K562 (cell line): Measurements from ENCODE around the gene MITD1. TPM values are rescaled to one million over a fixed set of nuclear protein-coding genes. Genes with fewer than 3 reads are reported as not detected.

ENCODE experiments used
- CBFA2T3 ChIP-seq: fragments of 450-650 bp; IDR thresholded peaks from 2 replicates; pipeline ENCODE4 v1.6.1; 2017
- ELF1 ChIP-seq: fragments of 200-800 bp; sonication (Bioruptor generic); IDR thresholded peaks from 2 replicates; pipeline ENCODE4 v1.6.1; 2016; ENCODE audit warnings: missing genetic modification characterization, missing compliant biosample characterization
- ETV1 ChIP-seq: fragments of 450-650 bp; conservative IDR thresholded peaks from 2 replicates; pipeline ENCODE4 v1.6.1; 2016; ENCODE audit warnings: missing genetic modification characterization, control low read depth, low read depth, missing compliant biosample characterization
- FUS ChIP-seq: fragments of 200-400 bp; formaldehyde crosslinking; optimal IDR thresholded peaks from 2 replicates; pipeline ENCODE3; 2017; ENCODE audit warnings: low read depth, low read length
- HDAC8 ChIP-seq: fragments of 450-650 bp; IDR thresholded peaks from 2 replicates; pipeline ENCODE4 v1.6.1; 2016; ENCODE audit warnings: mild to moderate bottlenecking, missing genetic modification characterization, moderate library complexity, missing compliant biosample characterization
- HOMEZ ChIP-seq: fragments of 250-450 bp; sonication (Bioruptor Pico); IDR thresholded peaks from 2 replicates; pipeline ENCODE4 v1.4.0; 2020; ENCODE audit warnings: mild to moderate bottlenecking, moderate library complexity
- MBD1 ChIP-seq: fragments of 250-450 bp; sonication (Bioruptor Pico); IDR thresholded peaks from 2 replicates; pipeline ENCODE4 v1.8.0; 2022; ENCODE audit warnings: inconsistent platforms
- MTA1 ChIP-seq: fragments of 450-650 bp; IDR thresholded peaks from 2 replicates; pipeline ENCODE4 v1.6.1; 2017; ENCODE audit warnings: borderline replicate concordance
- NCOR1 ChIP-seq: fragments of 450-650 bp; IDR thresholded peaks from 2 replicates; pipeline ENCODE4 v1.6.1; 2016; ENCODE audit warnings: mild to moderate bottlenecking, moderate library complexity
- PRMT5 ChIP-seq: sonication (generic); formaldehyde crosslinking; IDR thresholded peaks from 2 replicates; pipeline ENCODE4 v1.5.0; 2020; ENCODE audit warnings: missing genetic modification reagents
- RBM39 ChIP-seq: fragments of 200-400 bp; formaldehyde crosslinking; optimal IDR thresholded peaks from 2 replicates; pipeline ENCODE3; 2018; ENCODE audit warnings: low read depth, low read length
- TAF9B ChIP-seq: fragments of 450-650 bp; IDR thresholded peaks from 2 replicates; pipeline ENCODE4 v1.6.1; 2018; ENCODE audit warnings: mild to moderate bottlenecking; ENCODE audit not compliant: partially characterized antibody
- TCF7 ChIP-seq: sonication (generic); IDR thresholded peaks from 2 replicates; pipeline ENCODE4 v1.6.1; 2016; ENCODE audit warnings: antibody characterized with exemption, borderline replicate concordance
- ZBTB11 ChIP-seq, 3 experiments: fragments of 200-800 bp in 1 of 3; fragments of 250-450 bp in 1 of 3; fragments of 450-650 bp in 1 of 3; sonication (Bioruptor Pico) in 1 of 3; sonication (Bioruptor generic) in 1 of 3; formaldehyde crosslinking in 1 of 3; IDR thresholded peaks; 2 replicates each; pipeline versions ENCODE4 v1.6.1 to v1.8.0; 2016 to 2022; ENCODE audit warnings: mild to moderate bottlenecking in 2 of 3, missing genetic modification characterization in 2 of 3, missing compliant biosample characterization in 1 of 3, moderate library complexity in 1 of 3
- ZBTB43 ChIP-seq: sonication (generic); formaldehyde crosslinking; IDR thresholded peaks from 2 replicates; pipeline ENCODE4 v1.8.0; 2023; ENCODE audit warnings: mild to moderate bottlenecking, missing genetic modification reagents
- ZFP1 ChIP-seq: fragments of 450-650 bp; formaldehyde crosslinking; IDR thresholded peaks from 2 replicates; pipeline ENCODE4 v1.4.0; 2020; ENCODE audit warnings: mild to moderate bottlenecking, mixed read lengths
- ZNF76 ChIP-seq: fragments of 250-450 bp; sonication (Bioruptor Pico); IDR thresholded peaks from 2 replicates; pipeline ENCODE4 v1.4.0; 2020; ENCODE audit warnings: mild to moderate bottlenecking, moderate library complexity, borderline replicate concordance
- polyA plus RNA-seq, 8 experiments: library from polyadenylated mRNA; depleted of rRNA in 4 of 8; stranded (reverse) in 5 of 8; unstranded in 3 of 8; fragments of >200 nt; fragmentation: Nextera tagmentation in 2 of 8; fragmentation: Illumina TruSeq in 1 of 8; extraction: Ambion mirVana in 2 of 8; extraction: Trizol in 1 of 8; gene quantifications; 2 replicates each; pipeline versions ENCODE4 v1.2.1 to v1.2.3, GENCODE V29; 2011 to 2014; ENCODE audit warnings: inconsistent platforms in 1 of 8, missing spikeins in 1 of 8
- total RNA-seq, 7 experiments: library from RNA; depleted of rRNA in 6 of 7; stranded (reverse); fragments of >200 nt in 6 of 7; fragmentation: Illumina TruSeq in 2 of 7; extraction: Trizol in 2 of 7; gene quantifications; 2 replicates each; pipeline versions ENCODE4 v1.2.1 to v1.2.3, GENCODE V29; 2011 to 2021; ENCODE audit warnings: low replicate concordance in 1 of 7
- TF ChIP-seq, protein P1 (sequence below): fragments of 250-450 bp; sonication (Bioruptor Pico); IDR thresholded peaks from 2 replicates; pipeline ENCODE4 v1.4.0; 2020

The MITD1 gene
- total and polyA plus RNA-seq, 9 of the 15 experiments (the other 6 are each of a cell fraction or from before 2014, with no cell fraction given), result 19.6 to 71.8 (median 43.2) TPM

GRCh38 chr2:99154643-99155536 lies 26.0 kb downstream of the MITD1 start, which contains the start of the genes LIPT1 and TSGA10 (continued):
- TF ChIP-seq HOMEZ (CRISPR knock-in tag) (no peak), ZBTB43 (CRISPR knock-in tag) (no peak), ELF1 (tag) (peak; percentile 67), CBFA2T3 (peak; percentile 50), TCF7 (no peak), ZFP1 (no peak), HDAC8 (0 out of 2 replicates have a peak, but pooled peaks have one; percentile 30), MTA1 (no peak; the same call in 1 of the 2 replicates), ZBTB11 (CRISPR knock-in tag; IDR thresholded peaks at IDR 0.05) (peak; percentile 45 to 93 (median 61); a peak in 4 of 6 replicates), NCOR1 (peak; percentile 5; the same call in 1 of the 2 replicates), MBD1 (CRISPR knock-in tag) (no peak), RBM39 (no peak), ZNF76 (no peak), PRMT5 (CRISPR knock-in tag) (no peak), ETV1 (tag) (peak; percentile 94), FUS (no peak), TAF9B (peak; percentile 66)
- TF ChIP-seq, protein P1, sequence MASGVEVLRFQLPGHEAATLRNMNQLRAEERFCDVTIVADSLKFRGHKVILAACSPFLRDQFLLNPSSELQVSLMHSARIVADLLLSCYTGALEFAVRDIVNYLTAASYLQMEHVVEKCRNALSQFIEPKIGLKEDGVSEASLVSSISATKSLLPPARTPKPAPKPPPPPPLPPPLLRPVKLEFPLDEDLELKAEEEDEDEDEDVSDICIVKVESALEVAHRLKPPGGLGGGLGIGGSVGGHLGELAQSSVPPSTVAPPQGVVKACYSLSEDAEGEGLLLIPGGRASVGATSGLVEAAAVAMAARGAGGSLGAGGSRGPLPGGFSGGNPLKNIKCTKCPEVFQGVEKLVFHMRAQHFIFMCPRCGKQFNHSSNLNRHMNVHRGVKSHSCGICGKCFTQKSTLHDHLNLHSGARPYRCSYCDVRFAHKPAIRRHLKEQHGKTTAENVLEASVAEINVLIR (CRISPR knock-in tag), result no peak
